K562 (cell line): ENCODE measurements around the gene ADAMTS2. TPM values are rescaled to one million over a fixed set of nuclear protein-coding genes. Genes with fewer than 3 reads are reported as not detected.
A peak's percentile ranks its signal among the peaks of the same experiment; 100 is the strongest.

Source experiments
- ATAC-seq: fragments of 200-7000 bp; cut with Tn5 transposase; 3 replicates; pipeline ENCODE4 v1.9.1; 2020; ENCODE audit warnings: moderate library complexity
- BruUV-seq: library from RNA; stranded (reverse); fragments of 400-500 nt; replicated peaks from 2 replicates; lab custom pipeline; 2021; lab: Mats Ljungman, UMichigan
- CTCF ChIA-PET: fragments of 300-600 bp; formaldehyde crosslinking; extraction: SDS; loops from one replicate; lab custom pipeline; 2021; ENCODE audit warnings: low intra/inter-chr PET ratio; lab: Yijun Ruan, JAX
- POLR2A ChIA-PET: fragments of 300-600, 350-650 bp; sonication (Branson Sonifier 250); formaldehyde crosslinking; extraction: SDS; loops from one replicate; lab custom pipeline; 2021; ENCODE audit warnings: antibody characterized with exemption, inconsistent platforms; lab: Yijun Ruan, JAX
- DNase-seq, 4 experiments: peaks; one replicate each; pipeline versions ENCODE4 v3.0.0 to v3.0.0-alpha.2; 2011 to 2018; ENCODE audit warnings: low spot score in 3 of 4, mixed read lengths in 3 of 4; ENCODE audit errors: extremely low read depth in 1 of 4
- FAIRE-seq: peaks from 2 replicates; lab custom pipeline; 2011; peaks lifted over from hg19 to GRCh38; lab: Jason Lieb, UNC
- H2AFZ ChIP-seq: 2 replicates; pipeline ENCODE4 v1.6.0; 2011; ENCODE audit warnings: low read depth, low read length, control low read depth, inconsistent platforms
- H3K27ac ChIP-seq: fragments of 200-600 bp; 3 replicates; pipeline ENCODE4 v1.8.0; 2011; ENCODE audit warnings: low read depth, mild to moderate bottlenecking, control low read depth, inconsistent platforms, low read length, moderate library complexity, mixed read lengths; ENCODE audit errors: extremely low read depth
- H3K27me3 ChIP-seq, 2 experiments: fragments of 300-600 bp in 1 of 2; 2 replicates in 1 of 2; 3 replicates in 1 of 2; pipeline versions ENCODE4 v1.6.0 to v1.8.0; 2011; ENCODE audit warnings: inconsistent platforms in 2 of 2, low read length in 2 of 2, mild to moderate bottlenecking in 1 of 2, mixed read lengths in 1 of 2, moderate library complexity in 1 of 2; ENCODE audit not compliant: control insufficient read depth in 2 of 2, insufficient read depth in 2 of 2
- H3K36me3 ChIP-seq: fragments of 300-600 bp; 3 replicates; pipeline ENCODE4 v1.8.0; 2011; ENCODE audit warnings: mild to moderate bottlenecking, low read length, inconsistent platforms; ENCODE audit not compliant: control insufficient read depth, insufficient read depth
- H3K4me1 ChIP-seq, 2 experiments: fragments of 200-600 bp in 1 of 2; replicated peaks in 1 of 2; 2 replicates in 1 of 2; 3 replicates in 1 of 2; pipeline versions ENCODE4 v1.5.1 to v1.8.0; 2011; ENCODE audit warnings: inconsistent platforms in 2 of 2, low read length in 2 of 2, mild to moderate bottlenecking in 1 of 2, mixed read lengths in 1 of 2, moderate library complexity in 1 of 2; ENCODE audit not compliant: control insufficient read depth in 2 of 2, insufficient read depth in 2 of 2
- H3K4me2 ChIP-seq: 2 replicates; pipeline ENCODE4 v1.6.1; 2011; ENCODE audit warnings: low read length, control low read depth, inconsistent platforms, mixed read lengths; ENCODE audit not compliant: insufficient read depth
- H3K4me3 ChIP-seq: fragments of 200-600 bp; sonication (generic), shearing (Covaris generic); 2 replicates; pipeline ENCODE4 v1.5.1; 2016; ENCODE audit warnings: control low read depth, inconsistent platforms
- H3K79me2 ChIP-seq: fragments of 200-600 bp; 3 replicates; pipeline ENCODE4 v1.8.0; 2011; ENCODE audit warnings: low read length, inconsistent platforms; ENCODE audit not compliant: control insufficient read depth, insufficient read depth
- H3K9ac ChIP-seq, 2 experiments: 2 replicates each; pipeline versions ENCODE4 v1.6.0 to v1.6.1; 2011; ENCODE audit warnings: low read depth in 2 of 2, low read length in 2 of 2, control low read depth in 1 of 2, inconsistent platforms in 1 of 2, mild to moderate bottlenecking in 1 of 2, mixed read lengths in 1 of 2; ENCODE audit not compliant: insufficient read depth in 1 of 2
- H3K9me1 ChIP-seq: one replicate; pipeline ENCODE4 v1.6.0; 2011; ENCODE audit warnings: inconsistent platforms, mild to moderate bottlenecking, low read length, moderate library complexity; ENCODE audit not compliant: control insufficient read depth, insufficient read depth
- H3K9me3 ChIP-seq: replicated peaks from 2 replicates; pipeline ENCODE4 v1.5.1; 2011; ENCODE audit warnings: low read depth, low read length, inconsistent platforms; ENCODE audit not compliant: control insufficient read depth, insufficient read depth
- H4K20me1 ChIP-seq: replicated peaks from 2 replicates; pipeline ENCODE4 v1.6.1; 2011; ENCODE audit warnings: low read length, inconsistent platforms, mixed read lengths; ENCODE audit not compliant: control insufficient read depth, insufficient read depth
- CREB1 ChIP-seq, 2 experiments: sonication (generic) in 1 of 2; formaldehyde crosslinking in 1 of 2; IDR thresholded peaks; 2 replicates each; pipeline versions ENCODE4 v1.6.1 to v1.8.0; 2012 to 2022; ENCODE audit warnings: inconsistent platforms in 1 of 2, mild to moderate bottlenecking in 1 of 2, missing genetic modification reagents in 1 of 2, moderate library complexity in 1 of 2
- CREM ChIP-seq: IDR thresholded peaks from 2 replicates; pipeline ENCODE4 v1.6.1; 2014; ENCODE audit warnings: antibody characterized with exemption, low read depth
- FOXP1 ChIP-seq: sonication (generic); formaldehyde crosslinking; IDR thresholded peaks from 2 replicates; pipeline ENCODE4 v1.8.0; 2022; ENCODE audit warnings: mild to moderate bottlenecking, missing genetic modification reagents
- KDM1A ChIP-seq, 2 experiments: fragments of 450-650 bp; IDR thresholded peaks; 2 replicates each; pipeline ENCODE4 v1.6.1; 2016; ENCODE audit warnings: mild to moderate bottlenecking in 2 of 2
- NFIX ChIP-seq: fragments of 250-450 bp; sonication (Bioruptor Pico); IDR thresholded peaks from 2 replicates; pipeline ENCODE4 v1.4.0; 2020; ENCODE audit warnings: low read depth, mild to moderate bottlenecking, moderate library complexity
- SOX6 ChIP-seq: fragments of 450-650 bp; IDR thresholded peaks from 2 replicates; pipeline ENCODE4 v1.6.1; 2014; ENCODE audit warnings: mild to moderate bottlenecking
- TCF7 ChIP-seq: sonication (generic); IDR thresholded peaks from 2 replicates; pipeline ENCODE4 v1.6.1; 2016; ENCODE audit warnings: antibody characterized with exemption, borderline replicate concordance
- U2AF1 ChIP-seq: fragments of 200-400 bp; formaldehyde crosslinking; optimal IDR thresholded peaks from 2 replicates; pipeline ENCODE3; 2017; ENCODE audit warnings: mild to moderate bottlenecking, low read depth, low read length, moderate library complexity
- ZEB2 ChIP-seq: fragments of 450-650 bp; IDR thresholded peaks from 2 replicates; pipeline ENCODE4 v1.6.1; 2016
- ZNF384 ChIP-seq: IDR thresholded peaks from 2 replicates; pipeline ENCODE4 v1.6.1; 2012; ENCODE audit warnings: low read depth, low read length, improper control_type of control experiment
- ZNF766 ChIP-seq: fragments of 200-800 bp; sonication (Bioruptor generic); conservative IDR thresholded peaks from 2 replicates; pipeline ENCODE4 v1.6.1; 2016; ENCODE audit warnings: missing genetic modification characterization, missing compliant biosample characterization
- WGBS: fragments of 100-300 bp; shearing (Covaris generic); methylation state at CpG from one replicate; pipeline ENCODE4 v1.1.6; 2016; ENCODE audit warnings: low coverage, mixed read lengths; ENCODE audit not compliant: insufficient coverage; ENCODE audit errors: missing lambda C conversion rate; 5-methylcytosine and 5-hydroxymethylcytosine counted together
- in situ Hi-C: fragments of 300-500 bp; cut with MboI; formaldehyde crosslinking; loops from 4 replicates; pipeline ENCODE4 v1.15.0; 2018; ENCODE audit warnings: inconsistent platforms, mixed read lengths
- intact Hi-C: fragments of 100-400 bp; cut with micrococcal nuclease; formaldehyde crosslinking; loops from 2 replicates; pipeline ENCODE4 v1.14.2; 2022
- polyA plus RNA-seq, 8 experiments: library from polyadenylated mRNA; depleted of rRNA in 4 of 8; stranded (reverse) in 5 of 8; unstranded in 3 of 8; fragments of >200 nt; fragmentation: Nextera tagmentation in 2 of 8; fragmentation: Illumina TruSeq in 1 of 8; extraction: Ambion mirVana in 2 of 8; extraction: Trizol in 1 of 8; gene quantifications; 2 replicates each; pipeline versions ENCODE4 v1.2.1 to v1.2.3, GENCODE V29; 2011 to 2014; ENCODE audit warnings: inconsistent platforms in 1 of 8, missing spikeins in 1 of 8
- total RNA-seq, 7 experiments: library from RNA; depleted of rRNA in 6 of 7; stranded (reverse); fragments of >200 nt in 6 of 7; fragmentation: Illumina TruSeq in 2 of 7; extraction: Trizol in 2 of 7; gene quantifications; 2 replicates each; pipeline versions ENCODE4 v1.2.1 to v1.2.3, GENCODE V29; 2011 to 2021; ENCODE audit warnings: low replicate concordance in 1 of 7
- TF ChIP-seq, protein P1 (sequence below): fragments of 250-450 bp; sonication (Bioruptor Pico); IDR thresholded peaks from 2 replicates; pipeline ENCODE4 v1.5.0; 2021
- TF ChIP-seq, protein P2 (sequence below): fragments of 450-650 bp; formaldehyde crosslinking; IDR thresholded peaks from 2 replicates; pipeline ENCODE4 v1.4.0; 2020; ENCODE audit warnings: mild to moderate bottlenecking, mixed read lengths
- TF ChIP-seq, protein P3 (sequence below): fragments of 200-800 bp; sonication (Bioruptor generic); IDR thresholded peaks from 2 replicates; pipeline ENCODE4 v1.6.1; 2017; ENCODE audit warnings: missing genetic modification characterization, missing compliant biosample characterization
- TF ChIP-seq, protein P4 (sequence below): sonication (generic); formaldehyde crosslinking; IDR thresholded peaks from 2 replicates; pipeline ENCODE4 v1.8.1; 2023; ENCODE audit warnings: mild to moderate bottlenecking, missing genetic modification reagents, moderate library complexity
- TF ChIP-seq, protein P5 (sequence below): fragments of 250-450 bp; sonication (Bioruptor Pico); IDR thresholded peaks from 2 replicates; pipeline ENCODE4 v1.4.0; 2020

ADAMTS2 gene
- total and polyA plus RNA-seq, 9 of the 15 experiments (the other 6 are each of a cell fraction or from before 2014, with no cell fraction given) = not detected

DNA sequence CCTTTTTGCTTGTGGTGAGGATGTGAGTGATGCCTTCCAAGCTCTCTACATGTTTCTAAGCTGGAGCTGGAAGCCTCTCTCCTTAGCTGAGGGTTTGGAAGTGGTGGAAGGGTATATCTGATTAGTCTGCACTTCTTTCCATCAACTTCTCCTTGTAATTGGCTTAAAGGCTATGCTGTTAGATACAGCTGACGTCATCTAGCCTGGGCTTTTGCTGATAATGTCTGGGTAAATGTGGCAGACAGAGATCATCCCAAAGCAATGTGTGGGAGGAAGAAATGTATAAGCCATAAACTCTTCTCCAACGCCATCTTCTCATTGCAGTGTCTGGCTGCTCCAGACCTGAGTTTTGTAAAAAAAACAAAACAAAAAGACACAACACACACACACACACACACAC lies 255.8 kb downstream of the ADAMTS2 start:
- no peaks in the 10 kb centered on the region; a peak in 1 of 5 replicates for H3K4me1 ChIP-seq
- in situ Hi-C loops = no loop called here
- ATAC-seq (no peak), DNase-seq (peak in 1 of 4 experiments; percentile 11), FAIRE-seq (no peak)
- H3K27ac ChIP-seq = no peak overlapping the region
- intact Hi-C loops = no loop called here
- H3K27me3 ChIP-seq = no peaks in the 10 kb centered on the region
- CTCF ChIA-PET = no interaction called here
- no peak overlapping the region; the same call in 1 of the 2 replicates for H2AFZ ChIP-seq
- H3K4me2 ChIP-seq = no peak overlapping the region
- POLR2A ChIA-PET = no interaction called here
- H3K4me3 ChIP-seq = no peak overlapping the region
- no peak overlapping the region for H3K9ac ChIP-seq
- no peaks in the 10 kb centered on the region for H4K20me1 ChIP-seq
- WGBS = 0% methylated on average over 2 of the region's 2 CpGs
- H3K36me3 ChIP-seq = no peaks in the 10 kb centered on the region
- no peaks in the 10 kb centered on the region for H3K79me2 ChIP-seq
- no peaks in the 10 kb centered on the region for H3K9me3 ChIP-seq
- no peaks in the 10 kb centered on the region for H3K9me1 ChIP-seq
- BruUV-seq = no TSS peak
- 0 out of 2 replicates have a peak, but pooled peaks have one; percentile 21 for TF ChIP-seq SOX6
- TF ChIP-seq TCF7 = no peak
- TF ChIP-seq U2AF1 = no peak
- 0 out of 2 replicates have a peak, but pooled peaks have one; percentile 40 for TF ChIP-seq CREM
- TF ChIP-seq, protein P1, sequence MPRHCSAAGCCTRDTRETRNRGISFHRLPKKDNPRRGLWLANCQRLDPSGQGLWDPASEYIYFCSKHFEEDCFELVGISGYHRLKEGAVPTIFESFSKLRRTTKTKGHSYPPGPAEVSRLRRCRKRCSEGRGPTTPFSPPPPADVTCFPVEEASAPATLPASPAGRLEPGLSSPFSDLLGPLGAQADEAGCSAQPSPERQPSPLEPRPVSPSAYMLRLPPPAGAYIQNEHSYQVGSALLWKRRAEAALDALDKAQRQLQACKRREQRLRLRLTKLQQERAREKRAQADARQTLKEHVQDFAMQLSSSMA (CRISPR knock-in tag) = no peak
- no peak for TF ChIP-seq FOXP1 (CRISPR knock-in tag)
- TF ChIP-seq, protein P2, sequence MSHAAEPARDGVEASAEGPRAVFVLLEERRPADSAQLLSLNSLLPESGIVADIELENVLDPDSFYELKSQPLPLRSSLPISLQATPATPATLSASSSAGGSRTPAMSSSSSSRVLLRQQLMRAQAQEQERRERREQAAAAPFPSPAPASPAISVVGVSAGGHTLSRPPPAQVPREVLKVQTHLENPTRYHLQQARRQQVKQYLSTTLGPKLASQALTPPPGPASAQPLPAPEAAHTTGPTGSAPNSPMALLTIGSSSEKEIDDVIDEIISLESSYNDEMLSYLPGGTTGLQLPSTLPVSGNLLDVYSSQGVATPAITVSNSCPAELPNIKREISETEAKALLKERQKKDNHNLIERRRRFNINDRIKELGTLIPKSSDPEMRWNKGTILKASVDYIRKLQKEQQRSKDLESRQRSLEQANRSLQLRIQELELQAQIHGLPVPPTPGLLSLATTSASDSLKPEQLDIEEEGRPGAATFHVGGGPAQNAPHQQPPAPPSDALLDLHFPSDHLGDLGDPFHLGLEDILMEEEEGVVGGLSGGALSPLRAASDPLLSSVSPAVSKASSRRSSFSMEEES (CRISPR knock-in tag) = no peak
- TF ChIP-seq ZEB2 = no peak
- no peak for TF ChIP-seq NFIX (CRISPR knock-in tag)
- TF ChIP-seq ZNF384 = no peak
- TF ChIP-seq CREB1 (IDR thresholded peaks at IDR 0.05) = no peak
- no peak for TF ChIP-seq CREB1 (CRISPR knock-in tag; IDR thresholded peaks at IDR 0.05)
- TF ChIP-seq, protein P3, sequence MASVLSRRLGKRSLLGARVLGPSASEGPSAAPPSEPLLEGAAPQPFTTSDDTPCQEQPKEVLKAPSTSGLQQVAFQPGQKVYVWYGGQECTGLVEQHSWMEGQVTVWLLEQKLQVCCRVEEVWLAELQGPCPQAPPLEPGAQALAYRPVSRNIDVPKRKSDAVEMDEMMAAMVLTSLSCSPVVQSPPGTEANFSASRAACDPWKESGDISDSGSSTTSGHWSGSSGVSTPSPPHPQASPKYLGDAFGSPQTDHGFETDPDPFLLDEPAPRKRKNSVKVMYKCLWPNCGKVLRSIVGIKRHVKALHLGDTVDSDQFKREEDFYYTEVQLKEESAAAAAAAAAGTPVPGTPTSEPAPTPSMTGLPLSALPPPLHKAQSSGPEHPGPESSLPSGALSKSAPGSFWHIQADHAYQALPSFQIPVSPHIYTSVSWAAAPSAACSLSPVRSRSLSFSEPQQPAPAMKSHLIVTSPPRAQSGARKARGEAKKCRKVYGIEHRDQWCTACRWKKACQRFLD = no peak
- no peak for TF ChIP-seq ZNF766 (CRISPR knock-in tag)
- TF ChIP-seq, protein P4, sequence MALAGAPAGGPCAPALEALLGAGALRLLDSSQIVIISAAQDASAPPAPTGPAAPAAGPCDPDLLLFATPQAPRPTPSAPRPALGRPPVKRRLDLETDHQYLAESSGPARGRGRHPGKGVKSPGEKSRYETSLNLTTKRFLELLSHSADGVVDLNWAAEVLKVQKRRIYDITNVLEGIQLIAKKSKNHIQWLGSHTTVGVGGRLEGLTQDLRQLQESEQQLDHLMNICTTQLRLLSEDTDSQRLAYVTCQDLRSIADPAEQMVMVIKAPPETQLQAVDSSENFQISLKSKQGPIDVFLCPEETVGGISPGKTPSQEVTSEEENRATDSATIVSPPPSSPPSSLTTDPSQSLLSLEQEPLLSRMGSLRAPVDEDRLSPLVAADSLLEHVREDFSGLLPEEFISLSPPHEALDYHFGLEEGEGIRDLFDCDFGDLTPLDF (CRISPR knock-in tag) = no peak
- TF ChIP-seq, protein P5, sequence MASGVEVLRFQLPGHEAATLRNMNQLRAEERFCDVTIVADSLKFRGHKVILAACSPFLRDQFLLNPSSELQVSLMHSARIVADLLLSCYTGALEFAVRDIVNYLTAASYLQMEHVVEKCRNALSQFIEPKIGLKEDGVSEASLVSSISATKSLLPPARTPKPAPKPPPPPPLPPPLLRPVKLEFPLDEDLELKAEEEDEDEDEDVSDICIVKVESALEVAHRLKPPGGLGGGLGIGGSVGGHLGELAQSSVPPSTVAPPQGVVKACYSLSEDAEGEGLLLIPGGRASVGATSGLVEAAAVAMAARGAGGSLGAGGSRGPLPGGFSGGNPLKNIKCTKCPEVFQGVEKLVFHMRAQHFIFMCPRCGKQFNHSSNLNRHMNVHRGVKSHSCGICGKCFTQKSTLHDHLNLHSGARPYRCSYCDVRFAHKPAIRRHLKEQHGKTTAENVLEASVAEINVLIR (CRISPR knock-in tag) = peak; percentile 34; the same call in 1 of the 2 replicates
- TF ChIP-seq KDM1A (IDR thresholded peaks at IDR 0.05) = no peak
